H9 (cell line): Measurements from ENCODE around the gene ERN1. TPM values are rescaled to one million over a fixed set of nuclear protein-coding genes. Genes with fewer than 3 reads are reported as not detected.

Source experiments
- DNase-seq: peaks from one replicate; pipeline ENCODE4 v3.0.0-alpha.2; 2017
- H2AFZ ChIP-seq: one replicate; pipeline ENCODE4 v1.6.1; 2013; ENCODE audit warnings: mild to moderate bottlenecking, low read length, control low read depth, moderate library complexity
- H2AK5ac ChIP-seq: 2 replicates; pipeline ENCODE4 v1.6.1; 2013; ENCODE audit warnings: low read length, control low read depth, mixed read lengths; ENCODE audit not compliant: insufficient read length
- H2BK120ac ChIP-seq: one replicate; pipeline ENCODE4 v1.6.1; 2013; ENCODE audit warnings: low read depth, mild to moderate bottlenecking, low read length, control low read depth, inconsistent platforms; ENCODE audit not compliant: poor library complexity, severe bottlenecking
- H2BK12ac ChIP-seq: 2 replicates; pipeline ENCODE4 v1.6.1; 2013; ENCODE audit warnings: low read length, control low read depth, mixed read lengths, low read depth; ENCODE audit not compliant: insufficient read length
- H2BK15ac ChIP-seq: 2 replicates; pipeline ENCODE4 v1.6.1; 2013; ENCODE audit warnings: low read depth, low read length, control low read depth
- H2BK20ac ChIP-seq: one replicate; pipeline ENCODE4 v1.6.1; 2013; ENCODE audit warnings: low read depth, mild to moderate bottlenecking, low read length, control low read depth, inconsistent platforms; ENCODE audit not compliant: poor library complexity, severe bottlenecking
- H2BK5ac ChIP-seq: 2 replicates; pipeline ENCODE4 v1.6.1; 2013; ENCODE audit warnings: low read length, control low read depth, mixed read lengths; ENCODE audit not compliant: insufficient read length
- H3K14ac ChIP-seq: 2 replicates; pipeline ENCODE4 v1.6.1; 2013; ENCODE audit warnings: low read length, control low read depth; ENCODE audit not compliant: insufficient read depth
- H3K18ac ChIP-seq: 2 replicates; pipeline ENCODE4 v1.6.1; 2013; ENCODE audit warnings: low read depth, mild to moderate bottlenecking, mixed read lengths, low read length, control low read depth; ENCODE audit not compliant: insufficient read length
- H3K23ac ChIP-seq: 2 replicates; pipeline ENCODE4 v1.6.1; 2013; ENCODE audit warnings: low read length, control low read depth, mixed read lengths, low read depth; ENCODE audit not compliant: insufficient read length
- H3K23me2 ChIP-seq: 2 replicates; pipeline ENCODE4 v1.6.1; 2013; ENCODE audit warnings: low read depth, mild to moderate bottlenecking, mixed read lengths, low read length, control low read depth; ENCODE audit not compliant: insufficient read length, poor library complexity, severe bottlenecking
- H3K27ac ChIP-seq: 2 replicates; pipeline ENCODE4 v1.5.1; 2013; ENCODE audit warnings: low read length, control low read depth, mixed read lengths, low read depth; ENCODE audit not compliant: insufficient read length
- H3K27me3 ChIP-seq: 2 replicates; pipeline ENCODE4 v1.6.1; 2013; ENCODE audit warnings: low read length, control low read depth, inconsistent platforms; ENCODE audit not compliant: insufficient read depth
- H3K4ac ChIP-seq: 2 replicates; pipeline ENCODE4 v1.6.1; 2013; ENCODE audit warnings: low read depth, mild to moderate bottlenecking, control low read depth, inconsistent platforms, low read length, moderate library complexity
- H3K4me1 ChIP-seq: 2 replicates; pipeline ENCODE4 v1.6.1; 2013; ENCODE audit warnings: low read length, control low read depth, inconsistent platforms; ENCODE audit not compliant: insufficient read depth
- H3K4me2 ChIP-seq: 2 replicates; pipeline ENCODE4 v1.6.1; 2013; ENCODE audit warnings: low read length, control low read depth, mixed read lengths; ENCODE audit not compliant: insufficient read length, insufficient read depth
- H3K56ac ChIP-seq: 2 replicates; pipeline ENCODE4 v1.6.1; 2013; ENCODE audit warnings: low read depth, mild to moderate bottlenecking, mixed read lengths, low read length, control low read depth; ENCODE audit not compliant: insufficient read length
- H3K79me1 ChIP-seq: 2 replicates; pipeline ENCODE4 v1.6.1; 2013; ENCODE audit warnings: low read depth, mild to moderate bottlenecking, moderate library complexity, low read length, control low read depth, inconsistent platforms; ENCODE audit not compliant: insufficient read depth, poor library complexity, severe bottlenecking
- H3K79me2 ChIP-seq: 2 replicates; pipeline ENCODE4 v1.6.1; 2013; ENCODE audit warnings: low read length, control low read depth, inconsistent platforms; ENCODE audit not compliant: insufficient read depth
- H3K9ac ChIP-seq: 2 replicates; pipeline ENCODE4 v1.6.1; 2013; ENCODE audit warnings: low read length, control low read depth, mixed read lengths; ENCODE audit not compliant: insufficient read length; ENCODE audit errors: extremely low read depth
- H3K9me3 ChIP-seq: one replicate; pipeline ENCODE4 v1.6.1; 2013; ENCODE audit warnings: low read depth, low read length, inconsistent platforms; ENCODE audit not compliant: control insufficient read depth
- H3T11ph ChIP-seq: one replicate; pipeline ENCODE4 v1.6.1; 2013; ENCODE audit warnings: mild to moderate bottlenecking, low read length, control low read depth, inconsistent platforms
- H4K20me1 ChIP-seq: one replicate; pipeline ENCODE4 v1.6.1; 2013; ENCODE audit not compliant: control insufficient read depth, insufficient read length, insufficient read depth
- H4K5ac ChIP-seq: 2 replicates; pipeline ENCODE4 v1.6.1; 2013; ENCODE audit warnings: low read depth, mild to moderate bottlenecking, mixed read lengths, low read length, control low read depth; ENCODE audit not compliant: insufficient read length
- H4K8ac ChIP-seq: replicated peaks from 2 replicates; pipeline ENCODE4 v1.6.1; 2013; ENCODE audit warnings: low read length, control low read depth, mixed read lengths, low read depth; ENCODE audit not compliant: insufficient read length
- H4K91ac ChIP-seq: 2 replicates; pipeline ENCODE4 v1.6.1; 2013; ENCODE audit warnings: low read depth, mild to moderate bottlenecking, moderate library complexity, mixed read lengths, low read length, control low read depth; ENCODE audit not compliant: insufficient read length
- H3K27ac Mint-ChIP-seq, 3 experiments: 2 replicates in 2 of 3; 3 replicates in 1 of 3; pipeline ENCODE4 v1.8.0; 2020 to 2021; ENCODE audit warnings: mixed read lengths in 3 of 3, mild to moderate bottlenecking in 1 of 3, moderate library complexity in 1 of 3
- H3K27me3 Mint-ChIP-seq: 2 replicates; pipeline ENCODE4 v1.8.0; 2021; ENCODE audit warnings: low read depth, mild to moderate bottlenecking, moderate library complexity, mixed read lengths
- H3K36me3 Mint-ChIP-seq, 3 experiments: 2 replicates in 2 of 3; 3 replicates in 1 of 3; pipeline ENCODE4 v1.8.0; 2020 to 2021; ENCODE audit warnings: low read depth in 3 of 3, mixed read lengths in 3 of 3; ENCODE audit not compliant: insufficient read depth in 1 of 3
- H3K4me1 Mint-ChIP-seq, 2 experiments: 2 replicates each; pipeline ENCODE4 v1.8.0; 2020; ENCODE audit warnings: mixed read lengths in 2 of 2
- H3K4me3 Mint-ChIP-seq, 2 experiments: 2 replicates in 1 of 2; 3 replicates in 1 of 2; pipeline ENCODE4 v1.8.0; 2020 to 2021; ENCODE audit warnings: mild to moderate bottlenecking in 2 of 2, mixed read lengths in 2 of 2, moderate library complexity in 1 of 2
- H3K9me3 Mint-ChIP-seq, 2 experiments: 2 replicates in 1 of 2; 3 replicates in 1 of 2; pipeline ENCODE4 v1.8.0; 2020; ENCODE audit warnings: mild to moderate bottlenecking in 2 of 2, mixed read lengths in 2 of 2, moderate library complexity in 1 of 2
- WGBS: extraction: QIAGEN DNeasy Blood & Tissue Kit; methylation state at CpG from one replicate; pipeline ENCODE4 v1.1.7; 2013; ENCODE audit warnings: missing lambda C conversion rate, low lambda C conversion rate, mixed read lengths; ENCODE audit not compliant: insufficient read length; ENCODE audit errors: extremely low coverage; 5-methylcytosine and 5-hydroxymethylcytosine counted together
- total RNA-seq: library from RNA; stranded (reverse); gene quantifications from 2 replicates; pipeline ENCODE4 v1.2.1, GENCODE V29; 2021
- TF ChIP-seq, protein P1 (sequence below): fragments of 200-600 bp; sonication (generic); conservative IDR thresholded peaks from 3 replicates; pipeline ENCODE4 v1.8.0; 2021; ENCODE audit warnings: antibody characterized with exemption, mild to moderate bottlenecking

Gene ERN1
- total RNA-seq, 1 experiment from 2014 or later, result 5.0 TPM

DNA sequence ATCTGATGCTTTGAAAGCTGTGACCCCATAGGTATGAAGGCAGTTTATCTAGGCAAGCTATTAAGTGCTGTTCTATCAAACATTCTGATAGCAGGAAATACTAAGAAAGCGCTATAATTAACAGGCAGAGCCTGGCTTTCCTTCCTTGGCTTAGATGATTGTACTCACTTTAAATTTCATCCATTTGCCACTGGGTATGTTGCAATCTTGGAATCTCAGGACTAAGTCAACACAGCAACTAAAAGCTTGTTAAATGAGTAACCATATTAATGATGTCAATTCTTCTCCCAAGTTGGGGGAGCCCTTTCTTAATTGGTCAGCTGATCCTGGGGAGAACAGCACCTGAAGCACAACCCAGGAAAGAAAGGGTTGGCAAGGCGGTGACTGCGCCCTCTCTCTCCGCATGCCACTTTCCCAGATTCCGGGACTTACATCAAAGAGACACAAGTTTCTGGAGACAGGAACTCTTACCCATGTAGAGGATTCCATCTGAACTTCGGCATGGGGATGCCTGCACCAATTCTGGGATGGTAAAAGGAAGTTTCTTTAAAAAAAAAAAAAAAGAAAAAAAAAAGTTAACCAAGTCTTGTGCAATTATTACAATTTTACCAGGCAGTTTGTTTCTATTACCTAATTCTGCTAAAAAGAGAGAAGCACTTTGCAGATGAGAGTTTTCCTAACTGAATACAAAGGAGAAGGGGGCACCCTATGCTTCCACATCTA lies 55.1 kb downstream of the ERN1 start:
- Histone ChIP-seq H3K14ac (no peak overlapping the region), H3K23me2 (no peaks in the 10 kb centered on the region), H2BK20ac (no peak overlapping the region), H3K4ac (no peak overlapping the region), H4K5ac (no peak overlapping the region), H3K4me2 (no peak overlapping the region), H2BK120ac (no peak overlapping the region), H2BK12ac (no peak overlapping the region), H3K18ac (no peak overlapping the region), H3K9me3 (peaks cover 2% of the 10 kb centered on the region), H3T11ph (no peak overlapping the region), H2BK5ac (no peak overlapping the region), H4K8ac (no peak overlapping the region), H3K9ac (no peak overlapping the region), H3K27me3 (no peaks in the 10 kb centered on the region), H3K23ac (no peak overlapping the region), H2AK5ac (no peak overlapping the region), H3K4me1 (no peaks in the 10 kb centered on the region), H2BK15ac (no peak overlapping the region), H3K56ac (no peak overlapping the region), H4K20me1 (no peaks in the 10 kb centered on the region), H3K27ac (no peak overlapping the region), H3K79me1 (no peaks in the 10 kb centered on the region), H4K91ac (no peak overlapping the region), H2AFZ (no peak overlapping the region), H3K79me2 (no peaks in the 10 kb centered on the region)
- H3K27me3 Mint-ChIP-seq, result no peaks in the 10 kb centered on the region
- WGBS, result no CpG with 5 or more reads among the region's 6 CpGs
- peaks cover 11 to 14% (median 13%) of the 10 kb centered on the region in 3 experiments for H3K36me3 Mint-ChIP-seq
- H3K4me1 Mint-ChIP-seq, result peaks cover 0 to 6% of the 10 kb centered on the region in 2 experiments; a peak in 2 of 4 replicates
- TF ChIP-seq, protein P1, sequence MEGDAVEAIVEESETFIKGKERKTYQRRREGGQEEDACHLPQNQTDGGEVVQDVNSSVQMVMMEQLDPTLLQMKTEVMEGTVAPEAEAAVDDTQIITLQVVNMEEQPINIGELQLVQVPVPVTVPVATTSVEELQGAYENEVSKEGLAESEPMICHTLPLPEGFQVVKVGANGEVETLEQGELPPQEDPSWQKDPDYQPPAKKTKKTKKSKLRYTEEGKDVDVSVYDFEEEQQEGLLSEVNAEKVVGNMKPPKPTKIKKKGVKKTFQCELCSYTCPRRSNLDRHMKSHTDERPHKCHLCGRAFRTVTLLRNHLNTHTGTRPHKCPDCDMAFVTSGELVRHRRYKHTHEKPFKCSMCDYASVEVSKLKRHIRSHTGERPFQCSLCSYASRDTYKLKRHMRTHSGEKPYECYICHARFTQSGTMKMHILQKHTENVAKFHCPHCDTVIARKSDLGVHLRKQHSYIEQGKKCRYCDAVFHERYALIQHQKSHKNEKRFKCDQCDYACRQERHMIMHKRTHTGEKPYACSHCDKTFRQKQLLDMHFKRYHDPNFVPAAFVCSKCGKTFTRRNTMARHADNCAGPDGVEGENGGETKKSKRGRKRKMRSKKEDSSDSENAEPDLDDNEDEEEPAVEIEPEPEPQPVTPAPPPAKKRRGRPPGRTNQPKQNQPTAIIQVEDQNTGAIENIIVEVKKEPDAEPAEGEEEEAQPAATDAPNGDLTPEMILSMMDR, result no peak
- H3K4me3 Mint-ChIP-seq, result no peak overlapping the region
- H3K27ac Mint-ChIP-seq, result no peak overlapping the region
- H3K9me3 Mint-ChIP-seq, result peaks cover under 1 to 3% of the 10 kb centered on the region in 2 experiments; a peak in 2 of 5 replicates
- DNase-seq, result no peak
